ENCODE results near the gene GDF10.

The GDF10 gene

GRCh38 chr10:47253651-47254375 is 46.2 kb upstream of the GDF10 start:
- Histone ChIP-seq H4K20me1 (ENCODE audit: insufficient read depth, low read length) (no peaks in the 10 kb centered on the region), H3K9ac (ENCODE audit: low read depth, low read length) (no peak overlapping the region), H3K27ac (ENCODE audit: low read length) (no peak overlapping the region), H3K9me3 (ENCODE audit: insufficient read depth, low read length, severe bottlenecking) (no peaks in the 10 kb centered on the region), H3K36me3 (ENCODE audit: insufficient read depth, low read length) (no peaks in the 10 kb centered on the region), H3K4me2 (ENCODE audit: insufficient read depth, low read length) (no peak overlapping the region), H3K79me2 (ENCODE audit: insufficient read depth, low read length) (no peaks in the 10 kb centered on the region), H3K4me1 (ENCODE audit: insufficient read depth, low read length) (peaks cover 58% of the 10 kb centered on the region), H3K27me3 (ENCODE audit: insufficient read depth, low read length, poor library complexity) (no peaks in the 10 kb centered on the region), H2AFZ (ENCODE audit: low read depth, low read length) (no peak overlapping the region), H3K4me3 (ENCODE audit: low read depth in 1 of 2, low read length in 2 of 2) (no peak overlapping the region)
- DNase-seq (no peak), ATAC-seq (ENCODE audit: insufficient read depth, low read depth) (no peak)
- no peak for TF ChIP-seq EZH2 (IDR thresholded peaks at IDR 0.05; ENCODE audit: borderline replicate concordance, low read depth, low read length, severe bottlenecking)
- TF ChIP-seq CTCF (IDR thresholded peaks at IDR 0.05; ENCODE audit: borderline replicate concordance, extremely low read depth, low read length, poor library complexity, severe bottlenecking) = no peak

GRCh38 chr10:47254611-47255010 is 45.4 kb upstream of the GDF10 start:
- Histone ChIP-seq H3K4me3 (ENCODE audit: low read depth in 1 of 2, low read length in 2 of 2) (no peak overlapping the region), H2AFZ (ENCODE audit: low read depth, low read length) (no peak overlapping the region), H3K4me2 (ENCODE audit: insufficient read depth, low read length) (no peak overlapping the region), H3K79me2 (ENCODE audit: insufficient read depth, low read length) (no peaks in the 10 kb centered on the region), H3K9ac (ENCODE audit: low read depth, low read length) (no peak overlapping the region), H4K20me1 (ENCODE audit: insufficient read depth, low read length) (no peaks in the 10 kb centered on the region), H3K27ac (ENCODE audit: low read length) (no peak overlapping the region), H3K27me3 (ENCODE audit: insufficient read depth, low read length, poor library complexity) (no peaks in the 10 kb centered on the region), H3K36me3 (ENCODE audit: insufficient read depth, low read length) (no peaks in the 10 kb centered on the region), H3K4me1 (ENCODE audit: insufficient read depth, low read length) (peaks cover 61% of the 10 kb centered on the region), H3K9me3 (ENCODE audit: insufficient read depth, low read length, severe bottlenecking) (no peaks in the 10 kb centered on the region)
- TF ChIP-seq EZH2 (IDR thresholded peaks at IDR 0.05; ENCODE audit: borderline replicate concordance, low read depth, low read length, severe bottlenecking) (no peak), CTCF (IDR thresholded peaks at IDR 0.05; ENCODE audit: borderline replicate concordance, extremely low read depth, low read length, poor library complexity, severe bottlenecking) (no peak)
- ATAC-seq (ENCODE audit: insufficient read depth, low read depth) = no peak
- no peak for DNase-seq

- TF ChIP-seq CTCF (IDR thresholded peaks at IDR 0.05; ENCODE audit: borderline replicate concordance, extremely low read depth, low read length, poor library complexity, severe bottlenecking) (no peak), EZH2 (IDR thresholded peaks at IDR 0.05; ENCODE audit: borderline replicate concordance, low read depth, low read length, severe bottlenecking) (no peak)
- H3K4me2 ChIP-seq (ENCODE audit: insufficient read depth, low read length) = no peak overlapping the region
- no peaks in the 10 kb centered on the region for H3K27me3 ChIP-seq (ENCODE audit: insufficient read depth, low read length, poor library complexity)
- H3K9ac ChIP-seq (ENCODE audit: low read depth, low read length) = no peak overlapping the region
- H3K9me3 ChIP-seq (ENCODE audit: insufficient read depth, low read length, severe bottlenecking) = no peaks in the 10 kb centered on the region
- no peaks in the 10 kb centered on the region for H3K79me2 ChIP-seq (ENCODE audit: insufficient read depth, low read length)
- no peak overlapping the region for H3K27ac ChIP-seq (ENCODE audit: low read length)
- ATAC-seq (ENCODE audit: insufficient read depth, low read depth) (no peak), DNase-seq (no peak)
- H3K4me3 ChIP-seq (ENCODE audit: low read depth in 1 of 2, low read length in 2 of 2) = no peak overlapping the region
- peaks cover 64% of the 10 kb centered on the region for H3K4me1 ChIP-seq (ENCODE audit: insufficient read depth, low read length)
- no peak overlapping the region for H2AFZ ChIP-seq (ENCODE audit: low read depth, low read length)
- H3K36me3 ChIP-seq (ENCODE audit: insufficient read depth, low read length) = no peaks in the 10 kb centered on the region
- H4K20me1 ChIP-seq (ENCODE audit: insufficient read depth, low read length) = no peaks in the 10 kb centered on the region
Observed at GRCh38 chr10:47255033-47255813, 44.8 kb upstream of the GDF10 start.

Data from DND-41 (cell line).